ENCODE data around the gene ST13.
"Not testable (repeated sequence)": the region's sequence is repeated elsewhere in the genome, so short reads cannot be mapped to it uniquely, and the experiment has no call there.

The ST13 gene

DNA sequence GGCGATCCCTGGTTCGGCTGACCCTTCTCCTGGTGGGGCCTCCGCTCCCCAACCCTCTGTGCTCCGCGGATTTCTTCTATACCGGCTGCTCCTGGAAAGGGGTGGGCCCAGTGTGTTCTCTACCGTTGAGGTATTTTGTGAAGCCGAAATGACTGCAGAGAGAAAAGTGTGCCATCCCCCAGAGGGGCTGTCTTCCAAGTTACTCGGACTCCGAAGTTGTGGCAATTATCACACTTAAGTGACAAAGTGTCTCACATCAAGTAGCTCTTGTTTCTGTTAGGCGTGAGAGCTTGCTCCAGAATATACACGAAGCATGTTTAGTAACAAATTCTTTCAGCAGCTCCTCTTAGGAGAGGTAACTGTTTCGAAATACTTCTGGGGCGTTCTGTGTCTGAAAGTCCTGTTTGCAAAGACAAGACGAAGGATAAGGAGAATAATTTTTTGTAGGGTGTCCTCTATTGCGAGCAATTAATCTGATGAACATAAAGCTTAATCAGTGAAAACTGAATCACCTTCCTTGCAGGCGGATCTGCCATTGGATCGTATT is 943 bp upstream of the ST13 start:
- peak overlapping the region; percentile 100 for H3K4me3 ChIP-seq (ENCODE audit: low read depth, low read length)

DNA sequence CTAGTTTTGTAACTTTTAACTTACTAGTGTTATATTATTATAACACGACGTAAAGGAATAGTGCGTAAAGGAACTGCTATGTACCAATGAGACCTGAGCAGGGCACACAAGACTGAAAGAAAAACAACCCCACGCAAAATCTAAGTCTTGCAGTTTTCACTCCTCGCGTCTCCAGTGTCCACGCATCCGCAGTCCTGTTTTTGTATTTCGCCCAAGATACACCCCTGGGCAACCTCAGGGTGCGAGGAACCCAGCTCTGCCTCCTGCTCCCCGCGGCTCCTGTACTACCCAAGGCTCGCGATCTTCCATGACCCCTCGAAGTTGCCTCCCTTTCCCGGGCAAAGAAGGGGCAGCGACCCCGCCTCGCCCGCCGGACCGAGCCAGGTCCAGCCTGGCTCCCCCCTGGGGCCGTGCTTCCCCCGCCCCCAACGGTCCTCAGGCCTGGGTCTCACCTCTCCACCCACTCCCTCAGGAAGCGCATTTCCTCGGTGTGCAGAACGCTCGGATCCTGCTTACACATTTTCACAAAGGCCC is 393 bp downstream of the ST13 start:
- TF ChIP-seq, protein P1, sequence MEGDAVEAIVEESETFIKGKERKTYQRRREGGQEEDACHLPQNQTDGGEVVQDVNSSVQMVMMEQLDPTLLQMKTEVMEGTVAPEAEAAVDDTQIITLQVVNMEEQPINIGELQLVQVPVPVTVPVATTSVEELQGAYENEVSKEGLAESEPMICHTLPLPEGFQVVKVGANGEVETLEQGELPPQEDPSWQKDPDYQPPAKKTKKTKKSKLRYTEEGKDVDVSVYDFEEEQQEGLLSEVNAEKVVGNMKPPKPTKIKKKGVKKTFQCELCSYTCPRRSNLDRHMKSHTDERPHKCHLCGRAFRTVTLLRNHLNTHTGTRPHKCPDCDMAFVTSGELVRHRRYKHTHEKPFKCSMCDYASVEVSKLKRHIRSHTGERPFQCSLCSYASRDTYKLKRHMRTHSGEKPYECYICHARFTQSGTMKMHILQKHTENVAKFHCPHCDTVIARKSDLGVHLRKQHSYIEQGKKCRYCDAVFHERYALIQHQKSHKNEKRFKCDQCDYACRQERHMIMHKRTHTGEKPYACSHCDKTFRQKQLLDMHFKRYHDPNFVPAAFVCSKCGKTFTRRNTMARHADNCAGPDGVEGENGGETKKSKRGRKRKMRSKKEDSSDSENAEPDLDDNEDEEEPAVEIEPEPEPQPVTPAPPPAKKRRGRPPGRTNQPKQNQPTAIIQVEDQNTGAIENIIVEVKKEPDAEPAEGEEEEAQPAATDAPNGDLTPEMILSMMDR (IDR thresholded peaks at IDR 0.05; ENCODE audit: low read depth, low read length), result no peak
- peak overlapping the region; percentile 100 for H3K4me3 ChIP-seq (ENCODE audit: low read depth, low read length)

More for the DNA sequence above, 943 bp upstream of the ST13 start:
- TF ChIP-seq, protein P1 (IDR thresholded peaks at IDR 0.05; ENCODE audit: low read depth, low read length), result no peak

DNA sequence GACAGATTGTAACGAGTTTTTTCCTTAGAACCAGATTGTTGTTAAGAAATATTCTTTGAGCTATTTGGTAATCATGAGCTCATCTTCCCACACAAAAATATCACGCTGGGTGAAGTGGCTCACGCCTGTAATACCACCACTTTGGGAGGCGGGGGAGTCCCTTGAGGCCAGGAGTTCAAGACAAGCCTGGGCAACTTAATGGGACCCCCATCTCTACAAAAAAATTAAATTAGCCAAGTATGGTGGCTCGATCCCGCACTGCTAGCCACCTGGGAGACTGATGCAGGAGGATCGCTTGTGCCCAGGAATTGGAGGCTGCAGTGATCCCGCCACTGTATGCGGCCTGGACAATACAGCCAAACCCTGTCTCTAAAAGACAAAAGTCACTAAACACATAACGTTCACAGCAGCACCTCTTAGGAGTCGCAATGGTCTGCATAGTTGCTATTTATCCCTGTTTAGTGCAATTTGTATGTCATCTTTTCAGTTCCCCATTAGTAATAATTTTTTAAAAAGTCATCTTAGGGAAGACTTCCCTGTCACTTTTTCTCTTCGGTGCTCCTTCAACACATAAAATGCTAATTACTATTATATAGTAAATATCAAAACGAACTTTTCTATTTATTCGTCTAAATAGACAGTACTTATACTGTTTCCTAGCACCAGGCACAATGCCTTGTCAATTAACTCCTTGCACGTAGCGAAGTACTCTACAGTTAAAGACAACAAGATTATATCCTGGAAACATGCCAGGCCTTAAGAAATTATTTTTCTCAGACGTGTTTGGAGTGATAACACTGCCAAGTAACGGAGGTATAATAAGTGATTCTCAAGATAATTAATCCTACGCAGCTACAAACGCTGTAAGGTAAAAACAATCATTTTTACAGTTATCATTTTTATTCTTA is 1.1 kb downstream of the ST13 start:
- TF ChIP-seq, protein P1 (IDR thresholded peaks at IDR 0.05; ENCODE audit: low read depth, low read length), result no peak
- peak overlapping the region; percentile 100 for H3K4me3 ChIP-seq (ENCODE audit: low read depth, low read length)

DNA sequence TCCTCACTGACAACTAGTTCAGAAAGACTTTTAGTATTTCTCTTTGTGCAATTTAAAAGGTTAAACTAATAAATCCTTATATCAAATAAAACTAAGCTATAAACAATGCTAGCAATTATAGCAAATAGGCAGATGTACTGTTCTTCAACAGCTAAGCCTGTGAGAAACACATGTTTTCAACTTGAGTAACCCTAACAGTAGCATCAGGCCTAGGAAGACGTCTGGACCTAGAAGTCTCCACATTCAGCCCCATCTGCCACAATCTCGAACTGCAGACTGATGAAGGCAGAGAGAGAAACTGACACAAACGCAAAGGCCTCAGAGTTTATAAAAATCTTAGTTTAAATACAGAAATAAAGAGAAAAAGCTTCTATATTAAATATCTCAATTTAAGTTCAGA is 2.5 kb downstream of the ST13 start:
- 0 out of 2 replicates have a peak overlapping the region, but pooled peaks have one; percentile 19 for H3K4me3 ChIP-seq (ENCODE audit: low read depth, low read length)
- TF ChIP-seq, protein P1 (IDR thresholded peaks at IDR 0.05; ENCODE audit: low read depth, low read length), result no peak

DNA sequence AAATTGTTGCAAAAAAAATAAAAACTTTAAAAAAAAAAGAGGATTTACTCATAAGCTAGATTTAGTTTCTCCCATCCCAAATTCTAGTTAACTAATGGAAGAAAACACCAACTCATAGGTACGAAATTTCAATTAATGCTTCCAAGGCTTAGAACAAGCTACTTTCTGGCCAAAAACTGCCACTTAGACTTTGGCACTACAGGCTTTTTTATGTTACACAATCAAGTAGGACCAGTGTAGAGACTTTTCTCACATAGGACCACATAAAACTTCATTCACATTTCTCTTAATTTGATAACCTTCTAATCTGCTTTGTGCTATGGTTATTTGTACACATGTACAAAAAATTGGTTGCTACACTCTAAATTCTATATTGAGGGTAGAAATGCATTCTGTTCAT is 3.1 kb downstream of the ST13 start:
- TF ChIP-seq, protein P1 (IDR thresholded peaks at IDR 0.05; ENCODE audit: low read depth, low read length), result no peak
- H3K4me3 ChIP-seq (ENCODE audit: low read depth, low read length), result no peak overlapping the region

DNA sequence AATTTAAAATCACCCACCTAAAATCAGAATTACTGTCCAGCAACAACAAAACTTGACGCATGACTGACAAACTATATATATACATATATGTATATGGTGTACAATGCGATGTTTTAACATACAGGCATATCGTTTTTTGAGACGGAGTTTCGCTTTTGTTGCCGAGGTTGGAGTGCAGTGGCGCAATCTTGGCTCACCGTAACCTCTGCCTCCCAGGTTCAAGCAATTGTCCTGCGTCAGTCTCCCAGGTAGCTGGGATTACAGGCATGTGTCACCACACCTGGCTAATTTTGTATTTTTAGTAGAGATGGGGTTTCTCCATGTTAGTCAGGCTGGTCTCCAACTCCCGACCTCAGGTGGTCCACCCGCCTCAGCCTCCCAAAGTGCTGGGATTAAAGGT is 10.6 kb downstream of the ST13 start:
- not testable (repeated sequence) for H3K4me3 ChIP-seq (ENCODE audit: low read depth, low read length)

DNA sequence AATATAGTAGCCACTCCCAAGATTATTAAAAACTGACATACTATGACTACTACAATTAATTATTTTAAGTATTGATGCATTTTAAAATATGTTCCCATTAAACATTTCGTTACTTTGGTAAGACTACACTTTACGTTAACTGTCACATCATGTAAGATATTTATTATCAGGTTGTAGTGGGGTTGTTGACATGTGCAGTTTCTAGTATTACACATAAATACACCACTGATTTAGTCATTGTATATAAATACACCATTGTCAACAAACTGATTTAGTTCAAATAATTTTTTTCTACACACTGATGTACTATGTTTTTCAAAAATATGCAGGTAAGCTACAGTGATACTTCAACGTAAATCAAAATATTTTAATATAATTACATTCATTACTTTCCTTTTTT is 11.5 kb downstream of the ST13 start:
- no peak overlapping the region for H3K4me3 ChIP-seq (ENCODE audit: low read depth, low read length)
- TF ChIP-seq, protein P1 (IDR thresholded peaks at IDR 0.05; ENCODE audit: low read depth, low read length), result no peak
